PFSK-1 (cell line): Measurements from ENCODE around the gene ADCY7.

Experiments used
- FOXP2 ChIP-seq: optimal IDR thresholded peaks from 2 replicates; pipeline ENCODE3; 2011; ENCODE audit warnings: borderline replicate concordance, control low read depth, inconsistent platforms; ENCODE audit not compliant: insufficient read depth; ENCODE audit errors: extremely low read length, extremely low read depth
- POLR2AphosphoS5 ChIP-seq: IDR thresholded peaks from 2 replicates; pipeline ENCODE4 v1.6.1; 2012; ENCODE audit warnings: low read depth, mild to moderate bottlenecking, control low read depth, low read length, moderate library complexity
- REST ChIP-seq, 2 experiments: IDR thresholded peaks; 2 replicates each; pipeline versions ENCODE4 v1.6.1 to v1.8.0; 2011 to 2012; ENCODE audit warnings: low read depth in 2 of 2, low read length in 2 of 2, control low read depth in 1 of 2, inconsistent platforms in 1 of 2, mild to moderate bottlenecking in 1 of 2, moderate library complexity in 1 of 2; ENCODE audit not compliant: insufficient read depth in 1 of 2
- SIN3A ChIP-seq: IDR thresholded peaks from 2 replicates; pipeline ENCODE4 v1.6.1; 2012; ENCODE audit warnings: mild to moderate bottlenecking, low read length, moderate library complexity, borderline replicate concordance; ENCODE audit not compliant: insufficient read depth
- TAF1 ChIP-seq: IDR thresholded peaks from 2 replicates; pipeline ENCODE4 v1.6.1; 2012; ENCODE audit warnings: low read length, control low read depth, borderline replicate concordance; ENCODE audit not compliant: insufficient read depth

Gene ADCY7

GRCh38 chr16:50265260-50265659 lies 1.1 kb upstream of the ADCY7 start:
- TF ChIP-seq FOXP2 (no peak), TAF1 (no peak), POLR2AphosphoS5 (no peak), SIN3A (no peak), REST (IDR thresholded peaks at IDR 0.05; ENCODE audit: insufficient read depth in 1 of 2, low read depth in 2 of 2, low read length in 2 of 2) (no peak)

GRCh38 chr16:50265716-50266336 lies 525 bp upstream of the ADCY7 start:
- TF ChIP-seq FOXP2, result no peak
- no peak for TF ChIP-seq TAF1
- no peak for TF ChIP-seq REST (IDR thresholded peaks at IDR 0.05; ENCODE audit: insufficient read depth in 1 of 2, low read depth in 2 of 2, low read length in 2 of 2)
- no peak for TF ChIP-seq SIN3A
- no peak for TF ChIP-seq POLR2AphosphoS5

GRCh38 chr16:50267151-50267631 lies 840 bp downstream of the ADCY7 start:
- TF ChIP-seq TAF1 (no peak), SIN3A (no peak), FOXP2 (no peak), POLR2AphosphoS5 (no peak), REST (IDR thresholded peaks at IDR 0.05; ENCODE audit: insufficient read depth in 1 of 2, low read depth in 2 of 2, low read length in 2 of 2) (no peak)

GRCh38 chr16:50267651-50268050 lies 1.3 kb downstream of the ADCY7 start:
- TF ChIP-seq FOXP2, result no peak
- TF ChIP-seq SIN3A, result no peak
- TF ChIP-seq REST (IDR thresholded peaks at IDR 0.05; ENCODE audit: insufficient read depth in 1 of 2, low read depth in 2 of 2, low read length in 2 of 2), result no peak
- TF ChIP-seq POLR2AphosphoS5, result no peak
- no peak for TF ChIP-seq TAF1
